Measurements from ENCODE around the gene RFWD3. TPM values are rescaled to one million over a fixed set of nuclear protein-coding genes. Genes with fewer than 3 reads are reported as not detected.
A peak's percentile ranks its signal among the peaks of the same experiment; 100 is the strongest.

Gene RFWD3
- total and polyA plus RNA-seq, 2 of the 13 experiments (the other 11 are each of a cell fraction or from before 2014, with no cell fraction given), result 23.4 to 62.6 TPM

GRCh38 chr16:74695450-74696422 lies 29.1 kb upstream of the RFWD3 start (continued):
- TF ChIP-seq ZNF44 (CRISPR knock-in tag; IDR thresholded peaks at IDR 0.05) (peak; percentile 82; the same call in 1 of the 2 replicates), ZSCAN31 (CRISPR knock-in tag; IDR thresholded peaks at IDR 0.05; ENCODE audit: low read depth) (peak; percentile 67; the same call in 1 of the 2 replicates), CBX5 (CRISPR knock-in tag; IDR thresholded peaks at IDR 0.05; ENCODE audit: borderline replicate concordance) (peak; percentile 81), ZNF331 (CRISPR knock-in tag; IDR thresholded peaks at IDR 0.05) (peak; percentile 25; the same call in 1 of the 2 replicates), TEAD3 (CRISPR knock-in tag; optimal IDR thresholded peaks at IDR 0.05; ENCODE audit: borderline replicate concordance) (peak; percentile 54), ZNF124 (CRISPR knock-in tag; IDR thresholded peaks at IDR 0.05) (peak; percentile 86), THAP11 (CRISPR knock-in tag; IDR thresholded peaks at IDR 0.05) (peak; percentile 100), HNF1B (CRISPR knock-in tag; IDR thresholded peaks at IDR 0.05) (0 out of 2 replicates have a peak, but pooled peaks have one; percentile 14), REST (IDR thresholded peaks at IDR 0.05; ENCODE audit: borderline replicate concordance in 1 of 2, low read depth in 1 of 2, low read length in 2 of 2) (peak in 1 of 2 experiments; percentile 28; a peak in 1 of 4 replicates), POLR2G (IDR thresholded peaks at IDR 0.05; ENCODE audit: low read depth, low read length) (peak; percentile 90), ZBTB26 (CRISPR knock-in tag; IDR thresholded peaks at IDR 0.05; ENCODE audit: borderline replicate concordance) (peak; percentile 81), TERF1 (CRISPR knock-in tag; IDR thresholded peaks at IDR 0.05) (no peak), IKZF5 (CRISPR knock-in tag; IDR thresholded peaks at IDR 0.05) (peak; percentile 59; the same call in 1 of the 2 replicates), ZNF550 (CRISPR knock-in tag; IDR thresholded peaks at IDR 0.05; ENCODE audit: borderline replicate concordance) (no peak), MYC (CRISPR knock-in tag; IDR thresholded peaks at IDR 0.05; ENCODE audit: borderline replicate concordance) (peak; percentile 48; the same call in 1 of the 2 replicates)

All from HepG2 (cell line).